Measurements from ENCODE around the gene LMNA. TPM values are rescaled to one million over a fixed set of nuclear protein-coding genes. Genes with fewer than 3 reads are reported as not detected.
A peak's percentile ranks its signal among the peaks of the same experiment; 100 is the strongest.

Gene LMNA
- total RNA-seq, 1 experiment from 2014 or later: 499 TPM

DNA sequence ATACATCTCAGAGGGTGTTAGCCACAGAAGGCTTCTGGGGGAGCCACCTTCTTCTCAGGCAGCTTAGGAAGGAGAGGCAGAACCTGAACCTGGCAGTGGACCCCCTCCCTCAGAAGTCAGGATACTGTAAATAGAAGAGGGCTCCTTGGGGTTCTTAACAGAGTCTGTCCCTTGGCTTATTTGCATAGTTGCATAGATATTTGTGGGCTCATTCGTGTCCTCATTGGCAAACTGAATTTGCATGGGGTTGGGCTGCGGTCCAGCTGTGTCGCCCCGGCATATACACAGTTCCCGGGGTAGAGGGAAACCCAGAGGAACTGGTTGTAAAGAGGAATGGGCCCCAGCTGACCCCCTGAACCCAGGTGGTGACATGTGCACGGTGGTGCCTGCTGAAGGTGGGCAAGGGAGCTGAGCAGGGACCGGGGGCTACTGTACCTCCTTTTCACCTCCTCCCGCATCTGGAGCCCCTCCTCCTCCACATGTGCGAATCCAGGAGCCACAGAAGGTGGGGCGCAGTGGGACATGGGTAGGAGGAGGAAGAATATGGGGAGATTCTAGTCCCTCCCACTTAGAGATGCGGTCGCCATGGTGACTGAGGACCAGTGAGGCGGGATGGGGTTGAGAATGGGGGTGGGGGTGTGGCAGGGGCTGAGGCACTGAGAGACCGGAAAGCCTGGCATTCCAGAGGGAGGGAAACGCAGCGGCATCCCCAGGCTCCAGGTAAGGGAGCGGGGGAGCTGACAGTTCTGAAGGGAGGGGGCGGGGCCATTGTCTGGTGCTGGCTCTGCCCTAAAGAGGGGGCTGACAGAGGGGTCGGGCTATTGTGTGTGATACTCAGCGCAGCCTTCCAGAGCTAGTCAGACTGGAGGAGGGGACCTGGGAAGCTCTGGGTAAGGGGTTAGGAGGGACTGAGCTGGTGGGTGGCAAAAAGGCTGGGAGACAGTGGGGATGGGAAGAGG is 35.1 kb downstream of the LMNA start:
- Mint-ChIP-seq H3K27ac (ENCODE audit: unreplicated experiment) (peak overlapping the region; percentile 57), H3K27me3 (ENCODE audit: unreplicated experiment) (peaks cover 48% of the 10 kb centered on the region), H3K4me3 (ENCODE audit: low read depth, unreplicated experiment) (no peak overlapping the region), H3K4me1 (ENCODE audit: low read depth, unreplicated experiment) (peaks cover 33% of the 10 kb centered on the region), H3K36me3 (ENCODE audit: insufficient read depth, unreplicated experiment) (peaks cover 17% of the 10 kb centered on the region), H3K9me3 (ENCODE audit: low read depth, unreplicated experiment) (no peaks in the 10 kb centered on the region)
- CTCF ChIA-PET: interaction anchor here (0.9 to 1.1 kb wide), 2 partner anchors 75 to 170 kb away, joined by 3 to 4 read pairs; no protein-coding TSS in a partner anchor
- DNase-seq: no peak
- BruUV-seq (replicated peaks): no TSS peak
- intact Hi-C loops (cut with micrococcal nuclease; ENCODE audit: unreplicated experiment): no loop called here
- no peak for TF ChIP-seq CTCF (IDR thresholded peaks at IDR 0.05; ENCODE audit: unreplicated experiment)

DNA sequence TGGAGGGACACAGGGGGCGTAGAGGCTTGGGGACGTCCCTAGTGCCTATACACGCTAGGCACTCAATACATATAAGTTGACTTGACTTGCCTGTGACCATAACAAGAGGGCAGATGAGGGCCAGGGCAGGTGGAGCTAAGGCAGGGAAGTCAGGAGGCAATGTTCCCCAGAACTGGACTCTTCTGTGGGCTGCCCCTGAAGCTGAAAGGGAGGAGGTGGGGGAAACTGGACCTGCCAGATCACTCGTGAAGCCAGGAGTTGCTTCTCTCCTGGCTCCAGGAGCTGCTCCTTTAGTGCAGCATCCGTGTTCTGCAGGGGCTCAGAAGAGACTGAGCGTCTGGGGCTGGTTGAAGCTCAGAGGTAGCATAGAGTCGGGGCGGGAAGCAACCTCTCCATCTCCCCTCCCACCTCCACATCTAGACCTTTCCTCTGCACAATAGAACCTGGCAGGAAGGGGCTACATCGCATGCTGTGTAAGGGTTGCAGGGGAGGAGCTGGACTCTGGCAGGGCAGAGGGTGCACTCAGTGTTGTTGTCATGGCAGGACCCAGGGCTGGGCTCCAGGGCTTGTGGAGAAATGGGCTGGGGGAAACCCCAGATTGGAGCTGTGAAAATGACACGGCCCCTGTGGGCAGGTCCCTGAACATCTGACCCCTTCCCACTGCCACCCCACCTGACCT is 36.0 kb downstream of the LMNA start:
- no peak for DNase-seq
- Mint-ChIP-seq H3K27ac (ENCODE audit: unreplicated experiment) (peak overlapping the region; percentile 57), H3K36me3 (ENCODE audit: insufficient read depth, unreplicated experiment) (peaks cover 13% of the 10 kb centered on the region), H3K9me3 (ENCODE audit: low read depth, unreplicated experiment) (no peaks in the 10 kb centered on the region), H3K27me3 (ENCODE audit: unreplicated experiment) (peaks cover 48% of the 10 kb centered on the region), H3K4me1 (ENCODE audit: low read depth, unreplicated experiment) (peaks cover 26% of the 10 kb centered on the region), H3K4me3 (ENCODE audit: low read depth, unreplicated experiment) (no peak overlapping the region)
- intact Hi-C loops (cut with micrococcal nuclease; ENCODE audit: unreplicated experiment): no loop called here
- no TSS peak for BruUV-seq (replicated peaks)
- CTCF ChIA-PET: interaction anchor here (0.9 to 1.1 kb wide), 2 partner anchors 75 to 170 kb away, joined by 3 to 4 read pairs; no protein-coding TSS in a partner anchor
- TF ChIP-seq CTCF (IDR thresholded peaks at IDR 0.05; ENCODE audit: unreplicated experiment): no peak

DNA sequence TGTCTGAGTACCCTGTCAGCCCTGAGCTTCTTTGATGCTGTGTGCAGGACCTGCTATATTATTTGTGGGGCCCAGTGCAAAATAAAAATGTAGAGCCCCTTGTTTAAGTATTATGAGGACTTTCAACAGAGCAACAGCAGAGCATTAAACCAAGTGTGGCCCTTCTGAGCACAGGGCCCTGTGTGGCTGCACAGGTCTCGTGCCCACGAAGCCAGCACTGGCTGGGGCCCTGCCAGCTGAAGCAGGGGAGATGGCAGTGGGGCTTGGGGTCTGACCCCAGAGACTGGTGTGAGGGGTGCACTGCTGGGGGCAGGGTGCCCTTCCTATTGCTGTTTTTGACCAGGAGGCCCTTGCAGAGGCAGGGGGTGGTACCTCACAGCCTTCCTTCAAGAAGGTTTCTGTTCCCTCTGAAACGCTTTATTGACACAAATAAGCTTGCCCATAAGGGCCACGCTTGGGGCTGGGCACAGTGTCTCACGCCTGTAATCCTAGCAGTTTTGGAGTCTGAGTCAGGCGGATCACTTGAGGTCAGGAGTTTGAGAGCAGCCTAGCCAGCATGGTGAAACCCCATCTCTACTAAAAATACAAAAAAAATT is 36.7 kb downstream of the LMNA start:
- no peak overlapping the region for H3K27ac Mint-ChIP-seq (ENCODE audit: unreplicated experiment)

More for the DNA sequence above, 36.7 kb downstream of the LMNA start:
- BruUV-seq (replicated peaks): no TSS peak
- peaks cover 19% of the 10 kb centered on the region for H3K4me1 Mint-ChIP-seq (ENCODE audit: low read depth, unreplicated experiment)
- no peak for DNase-seq
- H3K4me3 Mint-ChIP-seq (ENCODE audit: low read depth, unreplicated experiment): no peak overlapping the region
- CTCF ChIA-PET: interaction anchor here (1.1 kb wide), 2 partner anchors 74 kb away, joined by 4 read pairs; no protein-coding TSS in a partner anchor
- peaks cover 5% of the 10 kb centered on the region for H3K36me3 Mint-ChIP-seq (ENCODE audit: insufficient read depth, unreplicated experiment)
- H3K9me3 Mint-ChIP-seq (ENCODE audit: low read depth, unreplicated experiment): no peaks in the 10 kb centered on the region
- H3K27me3 Mint-ChIP-seq (ENCODE audit: unreplicated experiment): peaks cover 44% of the 10 kb centered on the region
- TF ChIP-seq CTCF (IDR thresholded peaks at IDR 0.05; ENCODE audit: unreplicated experiment): no peak
- intact Hi-C loops (cut with micrococcal nuclease; ENCODE audit: unreplicated experiment): no loop called here
